Mucosa of stomach (tissue), 1 donor: ENCODE data around the gene TWSG1.

ENCODE experiments used
- H3K27me3 ChIP-seq: one replicate; pipeline ENCODE4 v1.7.0; 2013; ENCODE audit warnings: mild to moderate bottlenecking, low read length; ENCODE audit not compliant: control insufficient read depth, insufficient read depth
- H3K36me3 ChIP-seq: one replicate; pipeline ENCODE4 v1.7.0; 2013; ENCODE audit warnings: low read length; ENCODE audit not compliant: control insufficient read depth, insufficient read depth
- H3K4me1 ChIP-seq: one replicate; pipeline ENCODE4 v1.7.0; 2013; ENCODE audit warnings: mild to moderate bottlenecking, low read length; ENCODE audit not compliant: control insufficient read depth, insufficient read depth
- H3K4me3 ChIP-seq: one replicate; pipeline ENCODE4 v1.7.0; 2013; ENCODE audit warnings: low read length
- H3K9ac ChIP-seq: one replicate; pipeline ENCODE4 v1.7.0; 2013; ENCODE audit warnings: mild to moderate bottlenecking, low read length, moderate library complexity
- H3K9me3 ChIP-seq: one replicate; pipeline ENCODE4 v1.7.0; 2013; ENCODE audit warnings: mild to moderate bottlenecking, low read length, moderate library complexity; ENCODE audit not compliant: control insufficient read depth
- donor health status: Pancreatic carcinoma.

The TWSG1 gene

GRCh38 chr18:9340472-9340871 is 5.9 kb downstream of the TWSG1 start:
- no peak overlapping the region for H3K4me3 ChIP-seq
- no peaks in the 10 kb centered on the region for H3K36me3 ChIP-seq
- H3K27me3 ChIP-seq: no peaks in the 10 kb centered on the region
- H3K4me1 ChIP-seq: no peaks in the 10 kb centered on the region
- no peak overlapping the region for H3K9ac ChIP-seq
- H3K9me3 ChIP-seq: no peaks in the 10 kb centered on the region

GRCh38 chr18:9343577-9343976 is 9.0 kb downstream of the TWSG1 start:
- no peaks in the 10 kb centered on the region for H3K36me3 ChIP-seq
- no peaks in the 10 kb centered on the region for H3K4me1 ChIP-seq
- no peak overlapping the region for H3K9ac ChIP-seq
- H3K9me3 ChIP-seq: no peaks in the 10 kb centered on the region
- no peaks in the 10 kb centered on the region for H3K27me3 ChIP-seq
- no peak overlapping the region for H3K4me3 ChIP-seq

GRCh38 chr18:9346775-9347174 is 12.2 kb downstream of the TWSG1 start:
- H3K9ac ChIP-seq: no peak overlapping the region
- no peaks in the 10 kb centered on the region for H3K36me3 ChIP-seq
- no peaks in the 10 kb centered on the region for H3K27me3 ChIP-seq
- H3K9me3 ChIP-seq: no peaks in the 10 kb centered on the region
- H3K4me3 ChIP-seq: no peak overlapping the region
- H3K4me1 ChIP-seq: no peaks in the 10 kb centered on the region

GRCh38 chr18:9348079-9348671 is 13.6 kb downstream of the TWSG1 start:
- Histone ChIP-seq H3K9me3 (no peaks in the 10 kb centered on the region), H3K4me1 (no peaks in the 10 kb centered on the region), H3K4me3 (no peak overlapping the region)

GRCh38 chr18:9348766-9349165 is 14.2 kb downstream of the TWSG1 start:
- no peaks in the 10 kb centered on the region for H3K36me3 ChIP-seq
- H3K4me1 ChIP-seq: no peaks in the 10 kb centered on the region
- no peaks in the 10 kb centered on the region for H3K9me3 ChIP-seq
- no peak overlapping the region for H3K9ac ChIP-seq
- H3K27me3 ChIP-seq: no peaks in the 10 kb centered on the region
- H3K4me3 ChIP-seq: no peak overlapping the region

More at GRCh38 chr18:9348079-9348671, 13.6 kb downstream of the TWSG1 start:
- H3K27me3 ChIP-seq: no peaks in the 10 kb centered on the region
- H3K9ac ChIP-seq: no peak overlapping the region
- H3K36me3 ChIP-seq: no peaks in the 10 kb centered on the region

- no peaks in the 10 kb centered on the region for H3K4me1 ChIP-seq
- no peaks in the 10 kb centered on the region for H3K36me3 ChIP-seq
- no peaks in the 10 kb centered on the region for H3K9me3 ChIP-seq
- H3K4me3 ChIP-seq: no peak overlapping the region
- no peak overlapping the region for H3K9ac ChIP-seq
- no peaks in the 10 kb centered on the region for H3K27me3 ChIP-seq
Observed at GRCh38 chr18:9353596-9353995, 19.0 kb downstream of the TWSG1 start.

GRCh38 chr18:9354256-9354655 is 19.7 kb downstream of the TWSG1 start:
- H3K4me1 ChIP-seq: no peaks in the 10 kb centered on the region
- no peaks in the 10 kb centered on the region for H3K9me3 ChIP-seq
- no peaks in the 10 kb centered on the region for H3K27me3 ChIP-seq
- no peaks in the 10 kb centered on the region for H3K36me3 ChIP-seq
- H3K9ac ChIP-seq: no peak overlapping the region
- H3K4me3 ChIP-seq: no peak overlapping the region

- no peaks in the 10 kb centered on the region for H3K27me3 ChIP-seq
- no peaks in the 10 kb centered on the region for H3K36me3 ChIP-seq
- H3K9ac ChIP-seq: no peak overlapping the region
- no peaks in the 10 kb centered on the region for H3K4me1 ChIP-seq
- H3K9me3 ChIP-seq: no peaks in the 10 kb centered on the region
- H3K4me3 ChIP-seq: no peak overlapping the region
Observed at GRCh38 chr18:9356976-9357375, 22.4 kb downstream of the TWSG1 start.

- H3K4me3 ChIP-seq: no peak overlapping the region
- no peaks in the 10 kb centered on the region for H3K27me3 ChIP-seq
- no peak overlapping the region for H3K9ac ChIP-seq
- H3K36me3 ChIP-seq: no peaks in the 10 kb centered on the region
- no peaks in the 10 kb centered on the region for H3K9me3 ChIP-seq
- H3K4me1 ChIP-seq: no peaks in the 10 kb centered on the region
Observed at GRCh38 chr18:9359796-9360195, 25.2 kb downstream of the TWSG1 start.

- Histone ChIP-seq H3K36me3 (no peaks in the 10 kb centered on the region), H3K4me3 (no peak overlapping the region), H3K4me1 (no peaks in the 10 kb centered on the region), H3K27me3 (no peaks in the 10 kb centered on the region), H3K9ac (no peak overlapping the region), H3K9me3 (no peaks in the 10 kb centered on the region)
Observed at GRCh38 chr18:9361191-9361590, 26.6 kb downstream of the TWSG1 start.

GRCh38 chr18:9362869-9363268 is 28.3 kb downstream of the TWSG1 start:
- Histone ChIP-seq H3K4me3 (no peak overlapping the region), H3K27me3 (no peaks in the 10 kb centered on the region), H3K9ac (no peak overlapping the region), H3K36me3 (no peaks in the 10 kb centered on the region), H3K4me1 (no peaks in the 10 kb centered on the region), H3K9me3 (no peaks in the 10 kb centered on the region)

- Histone ChIP-seq H3K36me3 (no peaks in the 10 kb centered on the region), H3K9ac (no peak overlapping the region), H3K4me3 (no peak overlapping the region), H3K4me1 (no peaks in the 10 kb centered on the region), H3K27me3 (no peaks in the 10 kb centered on the region), H3K9me3 (no peaks in the 10 kb centered on the region)
Observed at GRCh38 chr18:9364242-9364641, 29.7 kb downstream of the TWSG1 start.

GRCh38 chr18:9365406-9365805 is 30.8 kb downstream of the TWSG1 start:
- Histone ChIP-seq H3K4me1 (no peaks in the 10 kb centered on the region), H3K4me3 (no peak overlapping the region), H3K27me3 (no peaks in the 10 kb centered on the region), H3K36me3 (no peaks in the 10 kb centered on the region), H3K9ac (no peak overlapping the region), H3K9me3 (no peaks in the 10 kb centered on the region)
